GM15510 (cell line): Measurements from ENCODE around the gene ZBED2.

ENCODE experiments used
- POLR2A ChIP-seq: IDR thresholded peaks from 3 replicates; pipeline ENCODE4 v1.6.1; 2011; ENCODE audit warnings: borderline replicate concordance; ENCODE audit not compliant: insufficient read length; ENCODE audit errors: extremely low read depth

The ZBED2 gene

DNA sequence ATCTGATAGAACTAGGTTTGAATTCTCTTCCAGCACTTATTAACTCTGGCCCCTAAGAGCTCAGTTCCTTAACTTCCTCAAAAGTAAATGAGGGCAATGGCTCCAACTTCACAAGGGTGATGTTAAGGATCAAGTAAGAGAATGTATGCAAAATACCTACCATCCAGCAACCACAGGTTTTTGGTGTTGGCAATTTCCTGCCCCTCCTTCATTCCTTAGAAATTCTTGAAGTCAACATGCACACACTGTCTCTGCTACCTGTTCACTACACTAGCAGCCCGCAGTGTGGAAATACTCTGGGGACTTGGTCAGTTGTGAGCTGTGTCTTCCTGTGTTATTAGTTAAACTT is 5.0 kb downstream of the ZBED2 start:
- TF ChIP-seq POLR2A = no peak

DNA sequence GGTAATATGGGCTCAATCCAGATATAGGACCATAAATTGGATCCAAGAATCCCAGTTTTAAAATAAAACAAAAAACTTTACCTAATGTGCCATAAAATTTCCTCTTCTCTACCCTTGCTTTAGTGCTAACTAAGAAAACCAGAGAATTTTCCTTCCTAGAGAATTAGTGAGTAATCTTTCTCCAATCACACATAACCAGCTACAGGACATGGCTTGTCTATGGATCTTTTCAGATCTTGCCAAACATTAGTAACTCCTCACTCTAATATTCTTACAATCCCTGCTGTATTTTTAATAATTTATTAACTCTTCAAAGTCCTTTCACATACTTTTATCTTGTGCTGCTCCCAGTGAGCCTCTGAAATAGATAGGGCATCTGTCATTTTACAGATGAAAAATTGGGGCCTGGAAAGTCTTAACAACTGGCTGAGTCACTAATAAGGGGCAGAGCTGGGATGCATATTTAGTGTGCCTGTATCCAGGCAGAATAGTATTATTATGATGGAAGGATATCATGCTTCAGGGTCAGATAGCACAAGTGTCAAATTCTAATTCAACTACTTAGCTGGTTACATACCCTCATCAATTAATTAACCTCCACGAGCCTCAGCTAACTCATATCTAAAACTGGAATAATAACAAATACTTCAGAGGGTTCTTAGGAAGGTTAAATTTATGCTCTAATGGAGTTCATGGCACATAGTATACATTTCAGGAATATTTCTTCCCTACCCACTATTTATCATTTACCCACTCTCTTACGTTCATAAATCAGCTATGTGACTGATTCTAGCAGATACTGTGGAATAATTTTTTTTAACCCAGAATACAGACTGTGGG is 5.6 kb downstream of the ZBED2 start:
- no peak for TF ChIP-seq POLR2A

DNA sequence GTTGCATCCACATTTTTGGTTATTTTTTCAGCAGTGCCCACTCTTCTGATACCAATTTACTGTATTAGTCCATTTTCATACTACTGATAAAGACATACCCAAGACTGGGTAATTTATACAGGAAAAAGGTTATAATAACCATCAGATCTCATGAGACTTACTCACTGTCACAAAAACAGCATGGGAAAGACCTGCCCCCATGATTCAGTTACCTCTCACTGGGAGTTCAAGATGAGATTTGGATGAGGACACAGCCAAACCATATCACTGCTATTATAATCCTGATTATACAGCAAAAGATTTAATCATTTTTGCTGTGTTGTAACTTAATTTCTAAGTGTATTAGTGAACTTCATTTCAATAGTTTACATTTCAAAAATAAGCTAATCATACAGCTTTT is 6.6 kb downstream of the ZBED2 start:
- TF ChIP-seq POLR2A = no peak

DNA sequence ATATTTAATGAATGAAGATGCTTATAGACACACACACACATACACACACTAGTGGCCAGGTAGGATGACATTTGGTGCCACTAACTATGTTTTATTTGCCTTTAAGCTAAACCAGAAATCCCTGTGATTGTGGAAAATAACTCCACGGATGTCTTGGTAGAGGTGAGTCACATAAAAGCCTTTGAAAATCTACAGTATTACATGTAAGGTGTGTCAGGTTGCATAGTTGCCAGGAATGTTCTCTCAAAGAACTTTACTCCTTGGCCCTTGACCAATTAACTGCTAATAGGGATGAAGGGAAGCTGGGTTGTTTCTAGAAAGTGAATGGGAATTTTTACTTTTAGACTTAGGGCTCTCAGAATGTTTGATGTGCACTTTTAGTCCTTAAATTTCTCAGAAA is 9.9 kb downstream of the ZBED2 start:
- no peak for TF ChIP-seq POLR2A

DNA sequence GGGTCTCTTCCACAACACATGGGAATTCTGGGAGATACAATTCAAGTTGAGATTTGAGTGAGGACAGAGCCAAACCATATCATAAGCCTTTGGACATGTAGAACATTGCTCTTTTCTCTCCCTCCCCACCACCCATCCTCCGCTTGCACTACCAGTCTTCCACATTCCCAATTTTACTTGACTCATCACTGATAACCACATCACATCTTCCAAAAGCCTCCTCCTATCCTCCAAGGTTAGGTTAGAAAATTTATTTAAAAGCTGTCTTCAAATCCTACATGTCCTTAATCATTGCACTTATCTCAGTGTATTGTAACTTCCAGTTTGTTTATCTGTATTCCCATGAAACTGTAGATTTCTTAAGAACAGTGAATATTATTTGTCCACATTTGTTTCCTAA is 10.4 kb downstream of the ZBED2 start:
- no peak for TF ChIP-seq POLR2A

DNA sequence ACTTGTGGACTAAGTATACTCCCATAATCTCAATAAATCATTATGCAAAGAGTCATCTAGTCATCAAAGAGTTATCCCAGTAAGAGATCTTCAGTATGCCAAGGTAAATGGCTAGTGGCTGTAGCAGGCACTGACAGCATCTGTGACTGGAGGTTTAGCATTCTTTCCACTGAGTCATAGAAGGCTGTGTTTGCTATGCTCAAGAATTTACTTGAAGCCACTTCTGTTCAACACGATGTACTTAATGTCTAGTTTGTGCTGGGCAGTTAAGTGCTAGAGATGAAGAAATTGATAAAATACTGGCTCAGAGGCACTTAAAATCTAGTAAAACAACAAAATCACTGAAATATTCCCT is 13.0 kb downstream of the ZBED2 start:
- no peak for TF ChIP-seq POLR2A

DNA sequence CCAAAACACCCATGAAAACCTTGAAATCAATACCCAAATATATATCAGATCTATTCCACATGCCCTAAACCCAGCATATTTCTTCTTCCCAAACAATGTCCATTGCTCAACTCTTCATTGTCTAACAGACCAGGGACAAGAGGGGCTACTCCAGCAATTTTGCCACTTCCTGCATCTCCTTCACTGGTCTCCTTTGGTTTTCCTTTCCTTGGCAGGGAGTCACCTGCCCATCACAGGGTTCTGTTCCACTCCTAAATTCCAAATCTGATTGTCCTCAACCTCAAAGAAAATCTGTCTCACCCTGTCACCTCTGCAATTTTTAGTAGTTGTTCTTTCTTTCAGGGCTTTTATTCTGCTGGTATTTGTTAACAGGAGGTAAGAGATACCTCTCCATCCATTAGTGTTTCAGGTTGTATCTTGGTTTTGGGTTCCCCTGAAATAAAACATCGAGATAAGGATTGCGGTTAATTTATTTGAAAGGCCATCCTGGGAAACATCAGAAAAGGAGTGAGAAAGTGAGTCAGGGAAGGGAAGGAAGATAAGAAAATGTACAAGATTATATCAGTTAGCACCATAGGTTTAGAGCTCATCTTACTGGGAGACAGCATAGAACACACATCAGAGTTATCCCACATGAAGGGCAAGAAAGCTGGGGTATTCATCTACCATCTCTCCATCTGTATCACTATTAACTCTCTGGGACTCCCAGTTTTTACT is 13.6 kb downstream of the ZBED2 start:
- TF ChIP-seq POLR2A = no peak

DNA sequence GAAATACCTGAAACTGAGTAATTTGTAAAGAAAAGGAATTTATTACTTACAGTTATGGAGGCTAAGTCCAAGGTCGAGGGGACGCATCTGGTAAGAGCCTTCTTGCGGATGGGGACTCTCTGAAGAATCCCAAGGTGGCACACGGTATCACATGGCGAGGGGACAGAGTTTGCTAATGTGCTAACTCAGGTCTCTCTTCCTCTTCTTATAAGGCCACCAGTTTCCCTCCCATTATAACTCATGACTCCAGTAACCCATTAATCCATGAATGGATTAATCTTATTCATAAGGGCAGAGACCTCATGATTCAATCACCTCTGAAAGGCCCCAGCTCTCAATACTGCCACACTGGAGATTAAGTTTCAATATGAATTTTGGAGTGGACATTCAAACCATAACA is 15.7 kb downstream of the ZBED2 start:
- no peak for TF ChIP-seq POLR2A

DNA sequence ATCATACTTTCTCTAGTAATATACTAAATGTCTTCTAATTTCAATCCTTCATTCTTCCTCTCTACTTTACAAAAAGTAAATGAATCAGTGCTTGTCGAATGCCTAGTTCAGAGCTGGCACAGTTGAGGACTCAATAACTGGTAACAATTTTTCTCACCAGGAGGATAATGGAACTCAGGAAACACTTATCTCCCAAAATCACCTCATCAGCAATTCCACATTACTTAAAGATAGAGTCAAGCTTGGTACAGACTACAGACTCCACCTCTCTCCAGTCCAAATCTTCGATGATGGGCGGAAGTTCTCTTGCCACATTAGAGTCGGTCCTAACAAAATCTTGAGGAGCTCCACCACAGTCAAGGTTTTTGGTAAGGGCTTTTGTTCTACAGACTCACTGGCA is 16.3 kb downstream of the ZBED2 start:
- no peak for TF ChIP-seq POLR2A

DNA sequence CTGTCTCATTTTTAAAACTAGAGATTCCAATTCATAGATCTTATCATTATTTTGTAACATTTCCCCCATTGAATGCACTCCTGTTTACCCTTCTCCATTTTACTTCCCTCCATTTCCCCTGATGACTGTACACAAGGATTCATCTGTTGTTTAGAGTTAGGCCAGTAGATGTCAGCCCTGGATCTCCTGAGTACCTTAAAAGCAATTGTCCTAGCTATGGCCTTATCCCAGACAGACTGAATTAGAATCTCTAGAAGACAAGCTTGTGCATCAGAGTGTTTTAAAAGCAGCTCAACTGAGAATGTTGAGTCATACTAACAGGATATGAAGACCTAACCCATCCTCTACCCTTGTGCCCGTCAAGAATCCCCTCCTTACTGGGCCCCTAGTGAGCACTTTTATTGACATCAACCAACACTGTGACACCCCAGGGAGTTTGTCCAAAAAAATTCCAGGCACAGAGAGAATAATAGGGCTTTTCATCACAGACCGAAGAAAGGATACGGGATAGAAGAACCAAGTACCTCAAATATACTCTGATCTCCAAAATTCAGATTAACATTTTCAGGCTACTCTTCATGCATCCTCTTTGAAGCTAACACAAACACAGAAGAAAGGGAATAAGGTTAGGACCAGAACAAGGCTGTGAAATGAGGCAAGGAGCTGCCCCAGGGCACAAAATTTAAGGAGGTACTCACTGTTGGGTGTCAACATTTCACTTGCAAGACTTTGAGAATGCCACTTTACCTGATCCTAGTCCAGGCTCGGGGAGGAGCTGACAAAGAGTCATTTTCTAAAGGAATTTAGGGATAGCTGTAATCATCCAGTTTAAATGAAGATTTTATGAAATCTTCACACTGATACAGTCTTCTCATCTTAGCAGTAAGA is 17.1 kb downstream of the ZBED2 start:
- TF ChIP-seq POLR2A = no peak

DNA sequence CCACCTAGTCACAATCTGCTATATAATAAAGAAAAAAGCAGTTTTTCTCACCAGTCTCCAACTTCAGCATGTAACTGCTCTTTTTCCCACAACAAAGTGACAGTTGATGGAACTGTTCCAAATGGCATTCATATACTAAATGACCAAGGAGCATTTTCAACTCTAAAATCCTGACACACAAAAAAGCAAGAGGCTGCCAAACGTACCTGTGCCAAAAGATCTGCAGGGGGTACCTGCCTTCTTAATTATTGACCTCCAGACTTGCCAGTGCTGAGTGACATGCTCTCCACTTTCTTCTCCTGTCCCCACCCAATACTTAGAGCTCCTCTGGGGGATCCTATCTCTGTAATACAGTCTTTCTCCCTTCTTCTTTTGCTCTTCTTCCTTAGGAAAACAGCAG is 18.0 kb downstream of the ZBED2 start:
- TF ChIP-seq POLR2A = no peak

DNA sequence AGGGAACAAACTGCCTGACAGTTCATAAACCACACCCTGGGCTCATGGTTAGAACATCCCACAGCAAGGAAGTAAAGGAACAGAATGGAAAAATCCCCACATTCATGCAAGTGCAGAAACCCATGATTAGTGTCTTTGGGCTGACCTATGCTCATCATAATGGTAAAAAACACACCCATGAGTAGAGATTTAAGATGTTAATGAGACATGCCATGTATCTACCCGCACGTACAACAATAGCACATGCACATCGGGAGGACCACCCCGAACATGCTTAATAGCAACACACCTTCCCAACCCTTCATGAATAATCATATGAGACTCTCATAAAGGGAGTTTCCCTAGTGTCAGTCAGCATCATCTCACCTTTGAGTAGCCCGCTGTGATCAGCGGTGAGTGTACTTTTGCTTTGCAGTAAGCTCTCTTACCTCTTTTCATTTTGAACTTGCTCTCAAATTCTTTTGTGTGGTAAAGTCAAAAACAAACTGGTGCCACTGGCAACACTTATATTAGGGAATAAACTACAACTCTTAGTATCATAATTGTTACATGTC is 23.2 kb downstream of the ZBED2 start:
- TF ChIP-seq POLR2A = no peak

DNA sequence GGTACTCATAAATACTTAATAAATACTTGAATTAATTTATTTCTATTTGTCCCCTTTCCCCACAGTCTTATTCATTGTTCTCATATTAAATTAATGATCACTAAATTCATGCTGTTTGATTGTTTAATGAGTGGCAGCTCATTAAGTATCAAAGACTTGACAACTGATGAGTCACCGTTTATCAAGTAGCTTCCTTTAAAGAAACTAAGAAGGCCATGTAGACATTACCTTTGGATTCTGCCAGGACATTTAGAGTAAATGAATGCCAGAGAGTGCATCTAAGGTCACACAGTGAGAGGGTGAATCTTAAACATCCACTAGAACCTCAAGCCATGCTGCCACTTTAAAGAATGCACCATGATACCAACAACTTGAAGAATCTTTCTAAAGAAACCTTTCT is 23.9 kb downstream of the ZBED2 start:
- no peak for TF ChIP-seq POLR2A

DNA sequence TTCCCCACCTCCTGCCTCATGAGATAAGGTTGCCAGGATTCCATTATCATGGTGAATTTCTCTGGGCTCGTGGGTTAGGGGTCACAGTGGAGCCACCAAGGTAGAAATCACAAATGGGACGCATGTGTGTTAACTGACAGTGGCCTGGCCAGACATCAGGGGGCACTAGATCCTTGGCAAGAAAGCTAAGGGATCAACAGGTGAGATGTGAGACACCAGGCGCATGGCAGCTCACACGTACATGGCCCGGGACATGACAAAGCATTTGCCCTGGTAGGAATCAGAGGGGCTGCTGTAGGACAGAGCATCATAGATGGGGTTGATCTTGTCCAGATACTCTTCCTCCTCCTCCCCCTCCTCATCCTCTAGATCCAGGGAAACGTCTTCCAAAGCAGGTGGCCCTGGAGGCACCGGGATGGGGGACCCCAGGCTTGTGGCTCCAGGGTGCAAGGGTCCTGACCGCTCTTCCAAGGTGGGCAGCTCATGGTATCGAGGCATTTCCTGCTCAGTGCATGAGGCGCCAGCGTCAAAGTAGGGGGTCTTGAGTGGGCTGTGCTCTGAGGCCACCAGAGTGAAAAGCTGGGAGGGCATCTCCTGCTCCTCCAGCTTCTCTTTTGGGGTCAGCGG is 24.6 kb downstream of the ZBED2 start:
- TF ChIP-seq POLR2A = no peak
